ENCODE data around the gene KISS1.

KISS1 gene

DNA sequence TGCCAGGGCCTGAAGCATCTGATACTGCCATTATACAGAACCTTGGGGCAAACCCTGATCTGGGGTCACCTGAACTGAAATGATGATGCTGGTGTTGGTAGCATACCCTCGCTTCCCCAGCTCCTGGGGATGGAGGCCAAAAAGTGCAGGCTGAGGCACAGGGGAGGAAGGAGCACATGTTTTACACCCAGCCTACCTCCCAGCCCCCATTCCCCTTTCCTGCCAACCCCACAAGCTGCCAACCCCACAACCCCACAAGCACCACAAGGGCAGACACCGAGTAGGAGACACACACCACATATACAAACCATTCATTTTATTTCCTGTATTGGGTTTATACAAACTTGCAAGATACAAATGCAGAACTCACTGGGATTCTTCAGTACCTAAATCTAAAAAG lies 22.3 kb upstream of the KISS1 start:
- DNase-seq (ENCODE audit: low read depth) = no peak
- TF ChIP-seq, protein P1, sequence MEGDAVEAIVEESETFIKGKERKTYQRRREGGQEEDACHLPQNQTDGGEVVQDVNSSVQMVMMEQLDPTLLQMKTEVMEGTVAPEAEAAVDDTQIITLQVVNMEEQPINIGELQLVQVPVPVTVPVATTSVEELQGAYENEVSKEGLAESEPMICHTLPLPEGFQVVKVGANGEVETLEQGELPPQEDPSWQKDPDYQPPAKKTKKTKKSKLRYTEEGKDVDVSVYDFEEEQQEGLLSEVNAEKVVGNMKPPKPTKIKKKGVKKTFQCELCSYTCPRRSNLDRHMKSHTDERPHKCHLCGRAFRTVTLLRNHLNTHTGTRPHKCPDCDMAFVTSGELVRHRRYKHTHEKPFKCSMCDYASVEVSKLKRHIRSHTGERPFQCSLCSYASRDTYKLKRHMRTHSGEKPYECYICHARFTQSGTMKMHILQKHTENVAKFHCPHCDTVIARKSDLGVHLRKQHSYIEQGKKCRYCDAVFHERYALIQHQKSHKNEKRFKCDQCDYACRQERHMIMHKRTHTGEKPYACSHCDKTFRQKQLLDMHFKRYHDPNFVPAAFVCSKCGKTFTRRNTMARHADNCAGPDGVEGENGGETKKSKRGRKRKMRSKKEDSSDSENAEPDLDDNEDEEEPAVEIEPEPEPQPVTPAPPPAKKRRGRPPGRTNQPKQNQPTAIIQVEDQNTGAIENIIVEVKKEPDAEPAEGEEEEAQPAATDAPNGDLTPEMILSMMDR (IDR thresholded peaks at IDR 0.05; ENCODE audit: low read depth, low read length, missing control alignments) = no peak
- H3K4me3 ChIP-seq (ENCODE audit: low read depth, low read length) = no peak overlapping the region

DNA sequence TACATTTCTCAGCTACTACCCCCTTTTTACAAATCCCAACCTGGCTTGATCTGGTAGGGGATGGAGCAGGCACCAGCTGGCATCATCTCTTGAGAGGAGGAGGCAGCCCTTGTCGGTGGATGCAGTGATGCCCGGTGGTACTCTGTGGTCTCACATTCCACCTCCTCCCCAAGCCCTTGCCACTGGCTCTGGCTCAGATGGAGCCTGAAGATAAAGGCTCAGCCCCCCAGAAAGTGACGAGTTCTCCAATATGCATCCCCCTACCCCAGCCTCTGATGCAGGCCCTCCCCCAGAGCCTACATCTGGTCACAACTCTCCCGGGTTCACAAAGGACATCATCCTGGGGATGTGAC lies 21.3 kb upstream of the KISS1 start:
- TF ChIP-seq, protein P1 (IDR thresholded peaks at IDR 0.05; ENCODE audit: low read depth, low read length, missing control alignments) = no peak
- no peak for DNase-seq (ENCODE audit: low read depth)
- no peak overlapping the region for H3K4me3 ChIP-seq (ENCODE audit: low read depth, low read length)

DNA sequence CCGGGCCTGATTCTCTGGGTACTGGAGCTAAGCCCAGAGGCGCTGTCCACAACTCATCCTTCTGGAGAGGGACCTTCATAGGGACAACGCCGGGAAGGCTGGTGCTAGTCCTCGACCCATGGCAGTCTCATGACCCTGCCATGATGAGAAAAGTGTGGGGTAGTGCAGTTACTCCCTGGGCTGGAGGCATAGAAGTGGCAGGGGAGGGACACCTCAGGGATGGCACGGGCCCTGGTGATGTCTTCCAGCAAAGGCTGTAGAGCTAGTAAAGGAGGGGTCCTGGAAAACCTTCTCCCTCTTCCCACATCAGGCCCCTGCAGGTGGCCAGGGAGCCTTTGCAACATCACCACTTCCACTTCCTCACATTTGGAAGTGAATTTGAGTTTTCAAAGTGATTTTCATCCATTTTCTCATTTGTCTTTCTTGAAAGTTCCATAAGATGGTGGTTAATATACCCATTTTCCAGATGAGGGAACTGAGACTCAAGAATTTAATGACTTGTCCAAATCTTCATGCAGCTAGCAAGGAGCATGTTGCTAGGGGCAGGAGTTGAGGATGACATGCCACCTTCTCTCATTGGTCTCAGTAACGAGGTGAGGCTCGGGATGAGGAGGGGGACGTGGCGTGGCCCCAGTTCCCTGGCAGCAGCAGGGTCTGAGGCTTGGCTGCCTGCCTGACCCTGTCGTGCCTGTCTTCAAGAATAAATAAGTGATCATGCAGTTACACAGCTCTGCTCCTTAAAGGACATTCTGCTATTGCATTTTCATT lies 20.8 kb upstream of the KISS1 start:
- TF ChIP-seq, protein P1 (IDR thresholded peaks at IDR 0.05; ENCODE audit: low read depth, low read length, missing control alignments) = no peak
- DNase-seq (ENCODE audit: low read depth) = no peak
- H3K4me3 ChIP-seq (ENCODE audit: low read depth, low read length) = no peak overlapping the region

DNA sequence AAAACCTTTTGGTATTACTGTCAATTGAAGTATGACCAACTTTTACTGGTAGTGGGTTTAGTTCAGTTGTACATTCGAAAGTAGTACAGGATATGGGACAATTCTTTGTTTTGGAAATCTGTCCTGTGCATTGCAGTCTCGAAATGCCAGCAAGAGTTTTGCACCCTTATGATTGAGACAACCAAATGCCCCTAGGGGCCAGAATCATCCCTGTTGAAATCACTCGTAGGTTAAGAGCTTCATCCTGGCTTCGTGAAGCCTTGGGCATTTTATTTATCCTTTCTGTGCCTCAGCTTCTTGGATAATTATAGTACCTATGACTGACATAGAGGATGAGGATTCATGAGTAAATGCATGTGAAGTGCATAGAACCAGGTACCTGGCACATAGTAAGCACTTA lies 19.9 kb upstream of the KISS1 start:
- no peak for DNase-seq (ENCODE audit: low read depth)
- H3K4me3 ChIP-seq (ENCODE audit: low read depth, low read length) = no peak overlapping the region
- TF ChIP-seq, protein P1 (IDR thresholded peaks at IDR 0.05; ENCODE audit: low read depth, low read length, missing control alignments) = no peak

DNA sequence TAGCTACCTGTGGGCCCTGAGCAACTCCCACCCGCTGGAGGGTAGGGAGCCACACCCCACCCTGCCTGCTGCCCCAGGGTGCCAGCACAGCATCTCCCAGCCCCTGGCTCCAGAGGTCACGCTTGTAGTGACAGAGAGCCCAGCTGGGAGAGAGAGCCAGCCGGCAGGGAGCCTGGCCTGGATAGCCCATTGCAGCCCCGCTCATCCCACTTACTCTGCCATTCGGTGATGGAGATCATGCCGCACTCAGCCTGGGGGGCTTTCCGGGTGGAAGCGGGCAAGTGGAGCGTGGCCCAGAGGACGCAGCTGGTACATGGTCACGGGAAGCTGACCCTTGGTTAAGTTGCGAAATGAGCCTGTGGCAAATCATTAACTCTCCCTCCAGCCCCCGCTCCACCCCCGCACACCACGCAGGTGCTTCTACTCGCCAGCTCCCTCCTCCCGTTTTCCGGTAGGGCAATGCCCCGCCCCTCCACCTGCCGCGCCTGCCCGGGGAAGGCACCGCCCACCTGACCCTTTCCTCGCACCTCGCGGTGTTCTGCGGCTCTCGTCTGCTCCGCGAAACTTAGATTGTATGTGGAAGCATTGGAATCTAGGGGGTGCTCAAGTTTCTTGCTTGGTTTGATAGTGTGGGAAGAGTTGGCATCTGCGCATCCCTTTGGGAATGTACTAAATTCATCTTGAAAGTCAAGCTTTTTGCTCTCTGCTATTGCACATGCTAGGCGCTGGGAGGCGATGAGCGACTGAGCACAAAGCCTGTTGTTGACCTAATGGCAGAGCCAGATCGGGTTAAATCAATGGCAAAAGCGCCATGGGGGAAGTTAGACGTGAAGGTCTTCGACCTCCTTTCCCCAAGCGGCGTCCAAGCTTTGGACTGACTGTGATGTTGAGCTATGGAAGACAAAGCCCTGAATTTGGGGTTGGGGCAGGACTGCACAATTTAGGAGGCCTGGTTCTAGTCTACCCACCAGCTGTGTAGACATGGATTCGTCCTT lies 17.7 kb upstream of the KISS1 start, which contains the start of gene GOLT1A:
GOLT1A (minus strand) TSS at position 321 of the 995 bp plus-strand sequence; CDS start at position 239, 82 bp downstream.
- DNase-seq (ENCODE audit: low read depth) = no peak

DNA sequence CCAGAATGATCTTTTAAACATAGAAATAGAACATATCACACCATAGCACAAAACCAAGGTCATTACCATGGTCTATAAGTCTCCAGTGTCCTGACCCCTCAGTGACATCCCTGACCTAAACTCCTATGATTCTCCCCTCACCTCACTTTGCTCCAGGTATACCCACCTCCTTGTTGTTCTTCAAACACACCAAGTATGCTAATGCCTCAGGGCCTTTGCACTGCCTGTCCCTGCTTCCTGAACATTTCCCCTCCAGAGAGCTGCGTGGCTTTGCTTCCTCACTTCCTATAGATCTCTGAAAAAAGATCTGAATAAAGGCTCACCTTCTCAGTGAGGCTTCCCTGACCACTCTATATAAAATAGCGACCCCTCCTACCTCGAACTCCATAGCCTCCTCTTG lies 16.4 kb upstream of the KISS1 start:
- no peak for DNase-seq (ENCODE audit: low read depth)
- TF ChIP-seq, protein P1 (IDR thresholded peaks at IDR 0.05; ENCODE audit: low read depth, low read length, missing control alignments) = no peak
- H3K4me3 ChIP-seq (ENCODE audit: low read depth, low read length) = no peak overlapping the region

More for the DNA sequence above, 17.7 kb upstream of the KISS1 start, which contains the start of gene GOLT1A:
- H3K4me3 ChIP-seq (ENCODE audit: low read depth, low read length) = no peak within 1 kb of the TSS
- TF ChIP-seq, protein P1 (IDR thresholded peaks at IDR 0.05; ENCODE audit: low read depth, low read length, missing control alignments) = peak; percentile 17
